K562 (cell line): Measurements from ENCODE around the gene TMEM101. TPM values are rescaled to one million over a fixed set of nuclear protein-coding genes. Genes with fewer than 3 reads are reported as not detected.

ENCODE experiments used
- ATAC-seq: fragments of 200-7000 bp; cut with Tn5 transposase; 3 replicates; pipeline ENCODE4 v1.9.1; 2020; ENCODE audit warnings: moderate library complexity
- BruUV-seq: library from RNA; stranded (reverse); fragments of 400-500 nt; replicated peaks from 2 replicates; lab custom pipeline; 2021; lab: Mats Ljungman, UMichigan
- CTCF ChIA-PET: fragments of 300-600 bp; formaldehyde crosslinking; extraction: SDS; loops from one replicate; lab custom pipeline; 2021; ENCODE audit warnings: low intra/inter-chr PET ratio; lab: Yijun Ruan, JAX
- POLR2A ChIA-PET: fragments of 300-600, 350-650 bp; sonication (Branson Sonifier 250); formaldehyde crosslinking; extraction: SDS; loops from one replicate; lab custom pipeline; 2021; ENCODE audit warnings: antibody characterized with exemption, inconsistent platforms; lab: Yijun Ruan, JAX
- DNase-seq, 4 experiments: peaks; one replicate each; pipeline versions ENCODE4 v3.0.0 to v3.0.0-alpha.2; 2011 to 2018; ENCODE audit warnings: low spot score in 3 of 4, mixed read lengths in 3 of 4; ENCODE audit errors: extremely low read depth in 1 of 4
- FAIRE-seq: peaks from 2 replicates; lab custom pipeline; 2011; peaks lifted over from hg19 to GRCh38; lab: Jason Lieb, UNC
- H2AFZ ChIP-seq: 2 replicates; pipeline ENCODE4 v1.6.0; 2011; ENCODE audit warnings: low read depth, low read length, control low read depth, inconsistent platforms
- H3K27ac ChIP-seq: fragments of 200-600 bp; 3 replicates; pipeline ENCODE4 v1.8.0; 2011; ENCODE audit warnings: low read depth, mild to moderate bottlenecking, control low read depth, inconsistent platforms, low read length, moderate library complexity, mixed read lengths; ENCODE audit errors: extremely low read depth
- H3K27me3 ChIP-seq, 2 experiments: fragments of 300-600 bp in 1 of 2; 2 replicates in 1 of 2; 3 replicates in 1 of 2; pipeline versions ENCODE4 v1.6.0 to v1.8.0; 2011; ENCODE audit warnings: inconsistent platforms in 2 of 2, low read length in 2 of 2, mild to moderate bottlenecking in 1 of 2, mixed read lengths in 1 of 2, moderate library complexity in 1 of 2; ENCODE audit not compliant: control insufficient read depth in 2 of 2, insufficient read depth in 2 of 2
- H3K36me3 ChIP-seq: fragments of 300-600 bp; 3 replicates; pipeline ENCODE4 v1.8.0; 2011; ENCODE audit warnings: mild to moderate bottlenecking, low read length, inconsistent platforms; ENCODE audit not compliant: control insufficient read depth, insufficient read depth
- H3K4me1 ChIP-seq, 2 experiments: fragments of 200-600 bp in 1 of 2; replicated peaks in 1 of 2; 2 replicates in 1 of 2; 3 replicates in 1 of 2; pipeline versions ENCODE4 v1.5.1 to v1.8.0; 2011; ENCODE audit warnings: inconsistent platforms in 2 of 2, low read length in 2 of 2, mild to moderate bottlenecking in 1 of 2, mixed read lengths in 1 of 2, moderate library complexity in 1 of 2; ENCODE audit not compliant: control insufficient read depth in 2 of 2, insufficient read depth in 2 of 2
- H3K4me2 ChIP-seq: 2 replicates; pipeline ENCODE4 v1.6.1; 2011; ENCODE audit warnings: low read length, control low read depth, inconsistent platforms, mixed read lengths; ENCODE audit not compliant: insufficient read depth
- H3K4me3 ChIP-seq: fragments of 200-600 bp; sonication (generic), shearing (Covaris generic); 2 replicates; pipeline ENCODE4 v1.5.1; 2016; ENCODE audit warnings: control low read depth, inconsistent platforms
- H3K79me2 ChIP-seq: fragments of 200-600 bp; 3 replicates; pipeline ENCODE4 v1.8.0; 2011; ENCODE audit warnings: low read length, inconsistent platforms; ENCODE audit not compliant: control insufficient read depth, insufficient read depth
- H3K9ac ChIP-seq, 2 experiments: 2 replicates each; pipeline versions ENCODE4 v1.6.0 to v1.6.1; 2011; ENCODE audit warnings: low read depth in 2 of 2, low read length in 2 of 2, control low read depth in 1 of 2, inconsistent platforms in 1 of 2, mild to moderate bottlenecking in 1 of 2, mixed read lengths in 1 of 2; ENCODE audit not compliant: insufficient read depth in 1 of 2
- H3K9me1 ChIP-seq: one replicate; pipeline ENCODE4 v1.6.0; 2011; ENCODE audit warnings: inconsistent platforms, mild to moderate bottlenecking, low read length, moderate library complexity; ENCODE audit not compliant: control insufficient read depth, insufficient read depth
- H3K9me3 ChIP-seq: replicated peaks from 2 replicates; pipeline ENCODE4 v1.5.1; 2011; ENCODE audit warnings: low read depth, low read length, inconsistent platforms; ENCODE audit not compliant: control insufficient read depth, insufficient read depth
- H4K20me1 ChIP-seq: replicated peaks from 2 replicates; pipeline ENCODE4 v1.6.1; 2011; ENCODE audit warnings: low read length, inconsistent platforms, mixed read lengths; ENCODE audit not compliant: control insufficient read depth, insufficient read depth
- BRD9 ChIP-seq: fragments of 450-650 bp; IDR thresholded peaks from 2 replicates; pipeline ENCODE4 v1.6.1; 2018; ENCODE audit warnings: low read depth; ENCODE audit not compliant: partially characterized antibody
- CBX2 ChIP-seq: fragments of 200-600 bp; sonication (generic); IDR thresholded peaks from one replicate; pipeline ENCODE4 v1.6.1; 2012; ENCODE audit warnings: mild to moderate bottlenecking, low read length, inconsistent platforms; ENCODE audit not compliant: insufficient read depth, poor library complexity, severe bottlenecking
- DNMT1 ChIP-seq: fragments of 450-650 bp; IDR thresholded peaks from 2 replicates; pipeline ENCODE4 v1.6.1; 2016; ENCODE audit warnings: antibody characterized with exemption, mild to moderate bottlenecking
- PCBP1 ChIP-seq: fragments of 200-400 bp; formaldehyde crosslinking; IDR thresholded peaks from 2 replicates; pipeline ENCODE4 v1.6.1; 2018; ENCODE audit warnings: mild to moderate bottlenecking, low read depth, low read length; ENCODE audit not compliant: poor library complexity, severe bottlenecking
- POLR3A ChIP-seq: IDR thresholded peaks from 2 replicates; pipeline ENCODE4 v1.6.1; 2011; ENCODE audit warnings: borderline replicate concordance, mild to moderate bottlenecking, moderate library complexity; ENCODE audit not compliant: insufficient read length, insufficient read depth; ENCODE audit errors: extremely low read depth
- PRPF4 ChIP-seq: fragments of 200-400 bp; formaldehyde crosslinking; IDR thresholded peaks from one replicate; pipeline ENCODE4 v1.6.1; 2017; ENCODE audit warnings: low read length, low read depth, mild to moderate bottlenecking; ENCODE audit not compliant: insufficient read depth, poor library complexity, severe bottlenecking
- ZNF445 ChIP-seq: fragments of 250-450 bp; sonication (Bioruptor Pico); IDR thresholded peaks from 2 replicates; pipeline ENCODE4 v1.4.0; 2020; ENCODE audit warnings: low read depth, mild to moderate bottlenecking, moderate library complexity
- WGBS: fragments of 100-300 bp; shearing (Covaris generic); methylation state at CpG from one replicate; pipeline ENCODE4 v1.1.6; 2016; ENCODE audit warnings: low coverage, mixed read lengths; ENCODE audit not compliant: insufficient coverage; ENCODE audit errors: missing lambda C conversion rate; 5-methylcytosine and 5-hydroxymethylcytosine counted together
- in situ Hi-C: fragments of 300-500 bp; cut with MboI; formaldehyde crosslinking; loops from 4 replicates; pipeline ENCODE4 v1.15.0; 2018; ENCODE audit warnings: inconsistent platforms, mixed read lengths
- intact Hi-C: fragments of 100-400 bp; cut with micrococcal nuclease; formaldehyde crosslinking; loops from 2 replicates; pipeline ENCODE4 v1.14.2; 2022
- polyA plus RNA-seq, 8 experiments: library from polyadenylated mRNA; depleted of rRNA in 4 of 8; stranded (reverse) in 5 of 8; unstranded in 3 of 8; fragments of >200 nt; fragmentation: Nextera tagmentation in 2 of 8; fragmentation: Illumina TruSeq in 1 of 8; extraction: Ambion mirVana in 2 of 8; extraction: Trizol in 1 of 8; gene quantifications; 2 replicates each; pipeline versions ENCODE4 v1.2.1 to v1.2.3, GENCODE V29; 2011 to 2014; ENCODE audit warnings: inconsistent platforms in 1 of 8, missing spikeins in 1 of 8
- total RNA-seq, 7 experiments: library from RNA; depleted of rRNA in 6 of 7; stranded (reverse); fragments of >200 nt in 6 of 7; fragmentation: Illumina TruSeq in 2 of 7; extraction: Trizol in 2 of 7; gene quantifications; 2 replicates each; pipeline versions ENCODE4 v1.2.1 to v1.2.3, GENCODE V29; 2011 to 2021; ENCODE audit warnings: low replicate concordance in 1 of 7
- TF ChIP-seq, protein P1 (sequence below): fragments of 250-450 bp; sonication (Bioruptor Pico); IDR thresholded peaks from 2 replicates; pipeline ENCODE4 v1.5.0; 2021; ENCODE audit warnings: mild to moderate bottlenecking, moderate library complexity

TMEM101 gene
- total and polyA plus RNA-seq, 9 of the 15 experiments (the other 6 are each of a cell fraction or from before 2014, with no cell fraction given): 21.2 to 110 (median 37.8) TPM

DNA sequence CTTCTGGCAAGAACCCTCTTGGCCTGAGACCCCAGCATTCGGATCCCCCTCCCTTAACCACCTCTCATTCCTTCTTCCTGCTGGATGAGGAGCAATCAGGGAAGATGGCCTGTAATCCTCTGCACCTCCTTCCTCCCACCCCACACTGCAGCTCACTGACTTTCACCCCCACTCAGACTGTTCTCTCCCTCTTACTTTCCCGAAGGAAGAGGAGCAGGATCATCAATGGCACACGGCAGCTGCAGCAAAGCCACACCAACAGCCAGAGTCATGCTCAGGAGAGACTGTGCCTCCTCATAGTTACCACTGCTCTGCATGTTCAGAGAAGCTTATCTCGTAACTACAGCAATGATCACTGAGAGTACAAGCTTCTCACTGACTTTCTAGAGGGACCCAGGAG, 10.1 kb upstream of the TMEM101 start:
- DNase-seq: no peak
- CTCF ChIA-PET: no interaction called here
- Histone ChIP-seq H3K27me3 (no peaks in the 10 kb centered on the region), H2AFZ (no peak overlapping the region), H3K9ac (peak overlapping the region in 1 of 2 experiments; percentile 41; a peak in 1 of 4 replicates), H4K20me1 (no peaks in the 10 kb centered on the region), H3K36me3 (peaks cover 53% of the 10 kb centered on the region; the same call in 2 of the 3 replicates), H3K9me3 (no peaks in the 10 kb centered on the region), H3K4me1 (peaks cover 0 to 10% of the 10 kb centered on the region in 2 experiments; a peak in 2 of 5 replicates), H3K79me2 (no peaks in the 10 kb centered on the region), H3K4me2 (no peak overlapping the region), H3K9me1 (no peaks in the 10 kb centered on the region), H3K4me3 (no peak overlapping the region), H3K27ac (no peak overlapping the region)
- intact Hi-C loops: no loop called here
- POLR2A ChIA-PET: interaction anchor here (0.6 to 1.0 kb wide), 6 partner anchors 10 to 529 kb away, joined by 3 to 4 read pairs (median 3); partner anchors contain the start of gene TMEM101
- ATAC-seq: peak; percentile 24; the same call in 1 of the 3 replicates
- 83% methylated on average over 4 of the region's 4 CpGs for WGBS
- BruUV-seq: no TSS peak
- in situ Hi-C loops: no loop called here
- no peak for TF ChIP-seq POLR3A
- TF ChIP-seq BRD9: no peak
- TF ChIP-seq CBX2: no peak
- no peak for TF ChIP-seq DNMT1
- TF ChIP-seq ZNF445 (CRISPR knock-in tag): no peak
- TF ChIP-seq, protein P1, sequence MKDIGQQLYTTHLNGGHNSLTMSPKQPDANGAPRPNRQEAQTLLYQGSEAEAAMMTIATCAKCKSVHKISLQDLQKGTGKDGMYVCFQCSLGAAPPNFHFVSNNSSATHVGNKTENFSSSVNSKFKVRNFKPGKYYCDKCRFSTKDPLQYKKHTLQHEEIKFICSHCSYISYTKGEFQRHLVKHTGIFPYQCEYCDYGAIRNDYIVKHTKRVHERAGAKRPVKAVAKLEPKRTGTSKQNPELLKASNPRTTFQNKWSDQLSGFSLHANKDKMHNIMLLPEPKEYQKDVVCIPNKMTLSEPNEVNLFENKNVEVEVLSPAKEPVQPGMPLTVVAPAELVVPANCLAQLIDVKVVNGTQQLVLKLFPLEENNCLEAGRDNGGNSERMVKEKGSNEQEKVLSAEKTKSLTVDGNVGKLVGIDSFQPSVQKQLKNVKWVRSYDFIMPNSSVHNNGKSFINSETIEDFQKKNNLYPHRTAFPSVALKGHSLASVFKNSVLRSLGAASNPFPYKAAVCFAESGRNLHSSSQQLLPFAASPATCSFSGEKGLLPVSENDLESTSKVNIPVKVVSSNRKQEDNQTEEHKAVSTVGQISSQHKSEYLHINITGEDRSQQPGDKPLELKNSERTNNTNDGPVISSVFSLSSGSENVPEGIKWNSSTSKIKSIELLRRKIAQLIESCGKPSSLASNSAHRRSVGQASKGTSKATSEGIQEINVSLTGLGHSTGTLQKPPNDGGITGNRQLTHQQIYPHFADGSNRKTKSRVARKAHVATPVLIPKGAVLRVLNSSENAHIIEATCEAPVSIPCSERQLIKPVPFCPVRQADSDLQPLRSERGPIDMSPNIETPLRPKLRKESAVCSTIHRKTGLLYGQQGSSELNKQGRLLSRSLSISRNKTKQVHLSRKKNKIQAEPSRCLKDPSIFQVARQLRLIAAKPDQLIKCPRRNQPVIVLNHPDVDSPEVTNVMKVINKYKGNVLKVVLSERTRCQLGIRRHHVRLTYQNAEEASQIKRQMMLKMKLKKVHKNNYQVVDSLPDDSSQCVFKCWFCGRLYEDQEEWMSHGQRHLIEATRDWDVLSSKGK (CRISPR knock-in tag): no peak
- TF ChIP-seq PRPF4: no peak
- TF ChIP-seq PCBP1: no peak
- no peak for FAIRE-seq
